ENCODE data around the gene SRC.

SRC gene

GRCh38 chr20:37408302-37409193 is 62.6 kb downstream of the SRC start:
- DNase-seq (ENCODE audit: low read depth, low spot score), result no peak

DNA sequence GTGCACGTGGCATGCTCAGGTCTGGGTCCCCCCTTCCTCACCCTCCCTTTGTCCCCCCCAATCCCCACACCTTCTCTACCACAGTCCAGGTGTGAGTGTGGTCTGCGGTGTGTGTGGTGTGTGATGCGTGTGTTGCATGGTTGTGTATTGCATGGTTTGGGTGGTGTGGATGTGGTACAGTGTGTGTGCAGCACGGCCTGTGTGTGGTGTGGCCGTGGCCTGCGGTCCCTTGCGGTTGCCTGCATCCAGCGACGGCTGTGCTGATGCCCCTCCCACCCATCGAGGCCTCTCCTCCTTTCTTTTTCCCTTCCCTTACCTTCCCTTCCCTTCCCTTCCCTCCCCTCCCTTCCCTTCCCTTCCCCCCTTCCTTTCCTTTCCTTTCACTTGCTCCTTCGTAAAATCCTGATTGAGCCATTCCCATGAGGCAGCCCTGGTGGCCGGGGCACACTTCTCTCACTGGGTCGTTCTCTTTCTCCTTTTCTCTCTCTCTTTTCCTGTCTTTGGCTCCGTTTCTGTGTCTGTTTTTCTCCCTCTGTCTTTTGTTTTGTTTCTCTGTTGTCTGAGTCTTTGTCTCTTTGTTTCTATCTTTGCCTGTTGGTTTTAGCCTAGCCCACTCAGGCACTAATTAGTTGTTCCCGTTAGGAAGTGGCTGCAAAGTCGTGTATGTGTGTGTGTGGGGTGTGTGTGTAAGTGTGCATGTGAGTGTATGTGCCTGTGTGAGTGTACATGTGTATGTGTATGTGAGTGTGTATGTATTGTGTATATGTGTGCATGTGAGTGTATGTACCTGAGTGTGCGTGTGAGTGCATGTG is 65.7 kb downstream of the SRC start:
- no peak for DNase-seq (ENCODE audit: low read depth, low spot score)

DNA sequence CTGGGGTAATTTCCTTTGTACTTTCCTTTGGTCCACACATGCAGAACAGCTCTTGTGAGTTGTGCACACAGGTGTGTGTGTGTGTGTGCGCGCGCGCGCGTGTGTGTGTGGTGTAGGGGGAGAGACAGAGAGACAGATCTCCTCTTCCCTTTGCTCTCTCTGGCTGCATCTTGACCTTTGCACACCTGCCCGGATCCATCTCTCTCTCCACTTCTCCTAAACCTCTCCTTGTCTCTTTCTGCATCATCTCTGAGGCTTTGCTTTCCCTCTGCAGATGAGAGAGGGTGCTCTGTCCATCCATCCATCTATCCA is 67.0 kb downstream of the SRC start:
- DNase-seq (ENCODE audit: low read depth, low spot score), result no peak

DNA sequence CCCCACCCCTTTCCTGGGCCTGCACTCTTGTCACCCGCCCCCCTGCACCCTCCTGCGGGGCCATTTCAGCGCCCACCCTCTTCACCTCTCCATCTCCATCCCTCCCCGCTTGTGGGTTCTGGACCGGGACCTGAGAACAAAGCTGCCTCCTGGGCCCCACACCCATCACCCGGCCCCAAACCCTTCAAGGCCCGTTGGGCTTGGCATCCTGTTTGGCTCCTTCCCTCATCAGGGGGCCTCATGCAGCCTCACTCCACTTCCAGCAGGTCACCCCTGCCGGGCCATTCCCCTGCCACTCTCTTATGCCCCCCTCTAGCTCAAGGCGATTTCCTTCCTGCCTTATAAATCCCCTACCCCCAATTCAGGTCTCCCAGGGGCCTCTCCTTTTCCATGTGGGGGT is 67.4 kb downstream of the SRC start:
- no peak for DNase-seq (ENCODE audit: low read depth, low spot score)

DNA sequence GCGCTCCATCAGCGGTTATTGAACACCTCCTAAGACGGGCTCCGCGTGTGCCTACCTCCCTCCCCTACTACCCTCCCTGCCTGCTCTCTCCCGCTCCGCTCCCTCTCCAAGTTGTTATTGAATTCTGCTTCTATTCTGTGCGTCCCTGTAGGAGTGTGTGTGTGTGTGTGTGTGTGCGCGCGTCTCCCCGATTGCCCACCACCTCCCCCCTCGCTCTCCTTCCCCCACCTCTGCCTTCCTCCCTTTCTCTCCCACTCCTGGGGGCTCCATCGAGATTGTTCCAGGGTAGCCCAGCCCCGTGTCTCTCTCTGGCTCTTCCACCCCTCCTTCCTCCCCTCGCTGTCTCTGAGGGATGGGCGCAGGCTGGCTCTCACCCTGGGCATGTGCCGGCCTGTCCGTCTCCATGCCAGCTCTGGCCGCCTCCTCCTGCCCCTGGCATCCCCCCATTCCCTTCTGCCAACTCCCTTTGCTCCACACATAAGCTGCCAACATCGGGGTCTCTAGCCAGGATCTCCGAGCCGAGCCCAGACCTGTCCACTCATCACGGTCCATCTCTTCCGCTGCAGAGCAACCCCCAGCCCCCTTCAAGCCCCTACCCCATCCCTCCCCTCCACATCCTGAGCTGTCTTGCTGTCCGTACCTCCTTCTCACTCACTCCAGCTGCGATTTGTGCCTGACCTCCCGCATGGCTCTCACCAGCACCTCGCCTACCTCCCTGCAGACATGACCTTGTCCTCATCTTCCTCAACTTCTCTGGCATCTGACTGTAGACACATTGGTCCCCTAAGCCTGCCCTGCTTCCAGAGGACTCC is 68.5 kb downstream of the SRC start:
- no peak for DNase-seq (ENCODE audit: low read depth, low spot score)

- DNase-seq (ENCODE audit: low read depth, low spot score), result no peak
Measured at GRCh38 chr20:37415118-37416085, 69.5 kb downstream of the SRC start.

GRCh38 chr20:37416100-37416847 is 70.3 kb downstream of the SRC start:
- no peak for DNase-seq (ENCODE audit: low read depth, low spot score)

- DNase-seq (ENCODE audit: low read depth, low spot score), result no peak
Measured at GRCh38 chr20:37416848-37417616, 71.1 kb downstream of the SRC start.

DNA sequence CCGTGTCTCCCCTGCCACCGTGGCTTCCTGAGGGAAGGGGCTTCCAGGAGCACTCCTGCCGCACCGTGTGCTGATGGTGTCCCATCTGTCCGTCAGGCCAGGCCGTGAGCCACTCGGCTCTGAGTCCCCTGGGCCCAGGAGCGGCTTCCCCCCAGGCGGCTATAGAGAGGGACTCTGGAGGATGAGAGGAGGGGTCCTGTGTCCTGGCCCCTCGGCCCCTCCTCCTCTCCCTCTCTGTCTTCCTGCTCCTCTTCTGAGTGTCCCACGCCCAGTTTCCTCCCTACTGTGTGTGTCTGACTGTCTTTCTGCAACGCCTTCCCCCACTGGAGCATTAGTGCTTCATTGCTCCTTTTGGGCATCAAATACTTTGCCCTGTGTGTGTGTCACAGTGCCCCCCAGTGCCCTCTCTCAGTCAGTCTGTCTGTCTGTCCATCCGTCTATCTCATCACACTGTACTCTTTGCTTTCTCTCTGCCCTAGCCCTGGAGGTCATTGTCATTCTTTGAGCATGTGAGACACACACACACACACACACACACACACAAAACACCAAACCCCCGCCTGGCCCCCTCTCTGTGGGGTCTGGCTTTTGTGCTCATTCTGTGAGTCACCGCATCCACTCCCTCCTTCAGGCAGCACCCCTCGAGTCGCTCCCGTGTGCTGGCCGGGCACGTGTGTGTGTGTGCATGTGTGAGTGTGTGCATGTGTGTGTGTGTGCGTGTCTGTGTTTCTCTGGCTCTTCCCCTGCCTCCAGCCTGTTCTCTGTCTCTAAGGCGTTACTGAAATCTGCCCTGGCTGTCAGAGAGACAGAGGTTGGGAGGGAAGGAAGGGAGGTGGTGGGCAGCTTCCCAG is 71.9 kb downstream of the SRC start:
- no peak for DNase-seq (ENCODE audit: low read depth, low spot score)

- no peak for DNase-seq (ENCODE audit: low read depth, low spot score)
Measured at GRCh38 chr20:37418591-37419109, 72.7 kb downstream of the SRC start.

- no peak for DNase-seq (ENCODE audit: low read depth, low spot score)
Measured at GRCh38 chr20:37419307-37419706, 73.4 kb downstream of the SRC start.

DNA sequence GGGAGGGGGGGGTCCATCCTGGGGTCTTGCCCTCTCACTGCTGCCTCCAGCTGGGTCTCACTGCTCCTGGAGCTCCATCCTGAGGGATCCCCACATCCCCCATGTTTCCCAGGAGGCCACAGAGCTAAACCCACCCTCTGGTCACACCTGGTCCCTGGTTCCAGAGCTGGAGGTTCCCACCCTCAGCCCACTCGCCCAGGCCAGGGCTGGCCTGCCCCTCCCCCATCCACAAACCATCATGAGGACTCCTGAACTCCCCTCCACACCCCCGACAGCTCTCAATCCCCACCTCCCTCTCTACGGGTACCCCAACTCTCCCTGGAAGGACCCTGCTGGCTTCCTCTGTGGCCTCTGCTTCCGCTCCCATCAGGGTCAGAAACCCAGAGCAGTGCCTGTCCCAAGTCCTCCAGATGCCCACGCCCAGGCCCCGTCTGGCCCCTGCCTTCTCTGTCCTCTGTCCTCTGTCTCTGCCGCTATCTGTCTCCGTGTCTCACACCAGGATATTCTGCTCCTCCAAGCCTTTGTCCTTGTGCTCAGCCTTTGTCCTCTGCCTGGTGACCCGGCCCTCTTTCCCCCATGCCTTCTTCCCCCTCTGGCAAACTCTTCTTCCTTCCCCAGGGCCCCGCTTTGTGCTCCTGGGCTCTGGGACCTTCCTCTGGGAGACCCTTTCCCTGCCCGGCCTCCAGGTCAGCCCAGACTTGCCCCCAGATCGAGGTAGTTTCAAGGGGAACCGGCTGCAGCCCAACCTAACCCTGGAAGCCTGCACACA is 74.0 kb downstream of the SRC start:
- DNase-seq (ENCODE audit: low read depth, low spot score), result no peak

GRCh38 chr20:37420610-37421009 is 74.7 kb downstream of the SRC start:
- DNase-seq (ENCODE audit: low read depth, low spot score), result no peak

DNA sequence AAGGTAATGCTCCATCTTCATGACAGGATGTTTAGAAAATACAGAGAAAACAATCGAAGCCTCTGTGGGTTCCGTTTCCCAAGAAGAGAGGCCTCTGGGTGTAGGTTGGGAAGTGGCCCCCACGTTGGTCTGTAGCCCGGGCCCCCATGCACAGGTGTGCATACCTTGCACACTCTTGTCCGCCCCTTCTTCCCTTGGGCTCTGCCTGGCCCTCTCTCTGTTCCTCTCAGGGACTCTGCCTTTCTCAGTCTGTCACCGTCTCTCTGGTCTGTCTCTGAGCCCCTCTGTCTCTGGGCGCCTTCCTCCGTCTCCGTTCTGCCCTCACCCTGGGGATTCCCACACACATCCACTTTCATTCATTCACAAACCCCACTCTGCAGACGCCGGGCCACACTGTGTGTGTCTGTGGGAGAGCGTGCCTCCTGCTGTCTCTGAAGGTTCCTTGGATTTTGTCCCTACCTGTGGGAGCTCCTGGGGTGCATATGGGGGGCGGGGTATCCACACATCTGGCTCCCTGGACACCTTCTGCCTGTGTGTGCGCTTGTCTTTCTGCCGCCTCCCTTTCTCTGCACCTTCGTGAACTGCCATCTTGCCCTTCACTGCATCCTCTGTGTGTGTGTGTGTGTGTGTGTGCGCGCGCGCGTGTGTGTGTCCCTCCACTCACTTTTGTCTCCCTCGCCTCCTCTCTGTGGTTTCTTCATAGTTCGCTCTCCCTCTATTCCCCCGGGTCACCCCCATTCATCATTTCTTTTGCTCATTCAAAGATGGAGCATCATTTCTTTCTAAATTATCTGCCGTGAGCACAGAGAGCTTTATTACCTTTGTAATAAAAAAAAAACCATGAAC is 75.3 kb downstream of the SRC start:
- DNase-seq (ENCODE audit: low read depth, low spot score), result no peak

- DNase-seq (ENCODE audit: low read depth, low spot score), result no peak
Measured at GRCh38 chr20:37421988-37422387, 76.0 kb downstream of the SRC start.

- DNase-seq (ENCODE audit: low read depth, low spot score), result no peak
Measured at GRCh38 chr20:37422791-37423286, 76.9 kb downstream of the SRC start.

All from iPS DF 19.7 (cell line).